DOHH2 (cell line): ENCODE results near the gene MITD1.
A peak's percentile ranks its signal among the peaks of the same experiment; 100 is the strongest.

Experiments used
- H3F3A ChIP-seq: fragments of 200-600 bp; sonication (generic), shearing (Covaris generic); 2 replicates; pipeline ENCODE4 v1.6.0; 2016; ENCODE audit warnings: antibody characterized with exemption, mild to moderate bottlenecking; ENCODE audit not compliant: control insufficient read depth, insufficient read depth
- H3K27ac ChIP-seq: fragments of 200-600 bp; sonication (generic); 2 replicates; pipeline ENCODE4 v1.5.1; 2014; ENCODE audit warnings: low read depth, mild to moderate bottlenecking, low read length, moderate library complexity
- H3K27me3 ChIP-seq: fragments of 200-600 bp; sonication (generic); 2 replicates; pipeline ENCODE4 v1.6.1; 2014; ENCODE audit warnings: mild to moderate bottlenecking, low read length, mixed read lengths; ENCODE audit not compliant: control insufficient read depth
- H3K36me3 ChIP-seq: fragments of 200-600 bp; sonication (generic); 2 replicates; pipeline ENCODE4 v1.6.1; 2014; ENCODE audit warnings: mild to moderate bottlenecking, low read length, moderate library complexity, mixed read lengths; ENCODE audit not compliant: control insufficient read depth
- H3K4me1 ChIP-seq: fragments of 200-600 bp; sonication (generic); 2 replicates; pipeline ENCODE4 v1.6.1; 2014; ENCODE audit warnings: mild to moderate bottlenecking, low read length, mixed read lengths; ENCODE audit not compliant: control insufficient read depth
- H3K4me2 ChIP-seq: fragments of 200-600 bp; sonication (generic); 2 replicates; pipeline ENCODE4 v1.6.0; 2014; ENCODE audit warnings: mild to moderate bottlenecking, low read length, moderate library complexity
- H3K4me3 ChIP-seq: fragments of 200-600 bp; sonication (generic); 2 replicates; pipeline ENCODE4 v1.5.1; 2014; ENCODE audit warnings: mild to moderate bottlenecking, low read length, mixed read lengths
- H3K79me2 ChIP-seq: fragments of 200-600 bp; sonication (generic); 2 replicates; pipeline ENCODE4 v1.6.1; 2014; ENCODE audit warnings: mild to moderate bottlenecking, low read length, mixed read lengths; ENCODE audit not compliant: control insufficient read depth
- H3K9me2 ChIP-seq: fragments of 200-600 bp; sonication (generic); replicated peaks from 2 replicates; pipeline ENCODE4 v1.6.1; 2014; ENCODE audit warnings: mild to moderate bottlenecking, low read length, mixed read lengths; ENCODE audit not compliant: control insufficient read depth
- H3K9me3 ChIP-seq: fragments of 200-600 bp; sonication (generic); 2 replicates; pipeline ENCODE4 v1.6.1; 2014; ENCODE audit warnings: antibody characterized with exemption, low read length, mixed read lengths; ENCODE audit not compliant: control insufficient read depth, insufficient read depth
- H4K20me1 ChIP-seq: fragments of 200-600 bp; sonication (generic); 2 replicates; pipeline ENCODE4 v1.6.0; 2014; ENCODE audit warnings: low read depth, mild to moderate bottlenecking, antibody characterized with exemption, low read length, moderate library complexity; ENCODE audit not compliant: control insufficient read depth, insufficient read depth
- EZH2phosphoT487 ChIP-seq: fragments of 200-600 bp; sonication (generic); IDR thresholded peaks from 2 replicates; pipeline ENCODE4 v1.6.1; 2017; ENCODE audit warnings: borderline replicate concordance, mild to moderate bottlenecking, antibody characterized with exemption, low read length, moderate library complexity, mixed read lengths
- TF ChIP-seq, protein P1 (sequence below): fragments of 200-600 bp; sonication (generic); IDR thresholded peaks from one replicate; pipeline ENCODE4 v1.5.1; 2014; ENCODE audit warnings: antibody characterized with exemption, mild to moderate bottlenecking, low read depth, low read length; ENCODE audit not compliant: poor library complexity, severe bottlenecking

Gene MITD1

DNA sequence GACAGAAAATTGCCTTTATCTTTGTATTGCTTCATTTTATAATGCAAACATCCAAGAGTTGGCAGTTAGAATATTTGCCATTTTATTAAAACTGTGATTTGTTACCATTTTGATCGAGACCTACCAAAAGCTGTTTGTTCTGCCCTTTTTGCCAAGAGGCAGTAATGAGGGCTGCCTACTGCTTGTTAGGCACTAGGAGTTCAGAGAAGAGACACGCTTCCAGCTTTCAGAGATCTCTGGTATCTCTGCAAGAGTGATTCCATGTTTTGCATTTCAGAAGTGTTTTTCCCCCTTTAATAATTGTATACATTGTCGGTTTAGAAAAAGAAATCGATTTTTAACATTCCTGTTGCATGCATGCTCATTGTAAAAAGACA is 754 bp upstream of the MITD1 start:
- Histone ChIP-seq H3K4me2 (peak overlapping the region; percentile 80), H3K9me2 (no peaks in the 10 kb centered on the region), H3F3A (no peaks in the 10 kb centered on the region), H3K79me2 (peaks cover 100% of the 10 kb centered on the region), H3K4me3 (peak overlapping the region; percentile 99), H3K4me1 (peaks cover 30% of the 10 kb centered on the region), H3K27ac (0 out of 2 replicates have a peak overlapping the region, but pooled peaks have one; percentile 16), H4K20me1 (peaks cover 6% of the 10 kb centered on the region; the same call in 1 of the 2 replicates), H3K9me3 (no peaks in the 10 kb centered on the region), H3K27me3 (no peaks in the 10 kb centered on the region), H3K36me3 (peaks cover 19% of the 10 kb centered on the region)
- TF ChIP-seq EZH2phosphoT487 = no peak
- TF ChIP-seq, protein P1, sequence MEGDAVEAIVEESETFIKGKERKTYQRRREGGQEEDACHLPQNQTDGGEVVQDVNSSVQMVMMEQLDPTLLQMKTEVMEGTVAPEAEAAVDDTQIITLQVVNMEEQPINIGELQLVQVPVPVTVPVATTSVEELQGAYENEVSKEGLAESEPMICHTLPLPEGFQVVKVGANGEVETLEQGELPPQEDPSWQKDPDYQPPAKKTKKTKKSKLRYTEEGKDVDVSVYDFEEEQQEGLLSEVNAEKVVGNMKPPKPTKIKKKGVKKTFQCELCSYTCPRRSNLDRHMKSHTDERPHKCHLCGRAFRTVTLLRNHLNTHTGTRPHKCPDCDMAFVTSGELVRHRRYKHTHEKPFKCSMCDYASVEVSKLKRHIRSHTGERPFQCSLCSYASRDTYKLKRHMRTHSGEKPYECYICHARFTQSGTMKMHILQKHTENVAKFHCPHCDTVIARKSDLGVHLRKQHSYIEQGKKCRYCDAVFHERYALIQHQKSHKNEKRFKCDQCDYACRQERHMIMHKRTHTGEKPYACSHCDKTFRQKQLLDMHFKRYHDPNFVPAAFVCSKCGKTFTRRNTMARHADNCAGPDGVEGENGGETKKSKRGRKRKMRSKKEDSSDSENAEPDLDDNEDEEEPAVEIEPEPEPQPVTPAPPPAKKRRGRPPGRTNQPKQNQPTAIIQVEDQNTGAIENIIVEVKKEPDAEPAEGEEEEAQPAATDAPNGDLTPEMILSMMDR = no peak

- H3K4me2 ChIP-seq = no peak overlapping the region
- H3K9me3 ChIP-seq = no peaks in the 10 kb centered on the region
- peaks cover 50% of the 10 kb centered on the region for H3K36me3 ChIP-seq
- H3K27me3 ChIP-seq = no peaks in the 10 kb centered on the region
- no peaks in the 10 kb centered on the region for H3K9me2 ChIP-seq
- peaks cover 7% of the 10 kb centered on the region for H3K79me2 ChIP-seq
- TF ChIP-seq, protein P1 = no peak
- TF ChIP-seq EZH2phosphoT487 = no peak
- H4K20me1 ChIP-seq = no peaks in the 10 kb centered on the region
- no peak overlapping the region for H3K4me3 ChIP-seq
- no peaks in the 10 kb centered on the region for H3F3A ChIP-seq
- no peak overlapping the region for H3K27ac ChIP-seq
- H3K4me1 ChIP-seq = no peaks in the 10 kb centered on the region
These were observed 9.3 kb downstream of the MITD1 start for GRCh38 chr2:99171377-99172140.

- TF ChIP-seq, protein P1 = no peak
- TF ChIP-seq EZH2phosphoT487 = no peak
- Histone ChIP-seq H3K9me3 (no peaks in the 10 kb centered on the region), H3K9me2 (no peaks in the 10 kb centered on the region), H3K4me3 (no peak overlapping the region), H3F3A (no peaks in the 10 kb centered on the region), H3K4me1 (no peaks in the 10 kb centered on the region), H3K4me2 (no peak overlapping the region), H3K27me3 (no peaks in the 10 kb centered on the region), H3K27ac (no peak overlapping the region), H4K20me1 (no peaks in the 10 kb centered on the region), H3K79me2 (no peaks in the 10 kb centered on the region; the same call in 1 of the 2 replicates), H3K36me3 (peaks cover 56% of the 10 kb centered on the region)
These were observed 11.3 kb downstream of the MITD1 start for GRCh38 chr2:99169534-99169933.
